ENCODE results near the gene MCAM. TPM values are rescaled to one million over a fixed set of nuclear protein-coding genes. Genes with fewer than 3 reads are reported as not detected.

MCAM gene
- total and polyA plus RNA-seq, 2 donors (not counting 3 experiments of a cell fraction or from before 2014, with no cell fraction given) = 1,027 to 2,543 TPM

GRCh38 chr11:119337581-119338317, 20.8 kb upstream of the MCAM start:
- FAIRE-seq (peak; percentile 35), DNase-seq (ENCODE audit: low read depth, low spot score) (peak; percentile 77)
- ChIA-PET POLR2A (interaction anchor here (0.6 to 2.3 kb wide), 11 partner anchors 15 to 717 kb away, joined by 3 to 18 read pairs (median 6); partner anchors contain the start of gene MCAM), CTCF (interaction anchor here (0.7 to 6.3 kb wide), 43 partner anchors 11 to 340 kb away, joined by 3 to 301 read pairs (median 5); partner anchors contain the start of genes CBL, CENATAC, DPAGT1 and HINFP)
- Histone ChIP-seq H3K27me3 (ENCODE audit: control insufficient read depth in 2 of 2, insufficient read depth in 2 of 2, low read length in 2 of 2) (no peaks in the 10 kb centered on the region), H3K4me1 (ENCODE audit: control insufficient read depth, extremely low read depth, insufficient read depth, low read length) (peaks cover 44% of the 10 kb centered on the region), H3K4me3 (replicated peaks in 1 of 3; ENCODE audit: insufficient read depth in 1 of 3, low read depth in 1 of 3, low read length in 3 of 3) (peak overlapping the region in 1 of 3 experiments; percentile 6), H2AFZ (ENCODE audit: low read depth, low read length) (no peak overlapping the region), H3K9me1 (replicated peaks; ENCODE audit: control insufficient read depth, extremely low read depth, insufficient read depth, low read length) (no peaks in the 10 kb centered on the region), H3K9ac (replicated peaks; ENCODE audit: extremely low read depth, insufficient read depth, low read length) (no peak overlapping the region), H3K36me3 (ENCODE audit: control insufficient read depth in 2 of 2, extremely low read depth in 1 of 2, insufficient read depth in 2 of 2, low read length in 2 of 2) (peaks cover 0 to 2% of the 10 kb centered on the region in 2 experiments), H3K4me2 (ENCODE audit: insufficient read depth, low read length) (peak overlapping the region; percentile 10), H4K20me1 (replicated peaks; ENCODE audit: control insufficient read depth, extremely low read depth, insufficient read depth, low read length) (no peaks in the 10 kb centered on the region), H3K27ac (ENCODE audit: insufficient read depth, low read depth, low read length) (no peak overlapping the region), H3K79me2 (ENCODE audit: control insufficient read depth, insufficient read depth, low read length) (peaks cover 23% of the 10 kb centered on the region), H3K9me3 (replicated peaks; ENCODE audit: control insufficient read depth, insufficient read depth, low read length) (no peaks in the 10 kb centered on the region)
- dilution Hi-C loops (cut with MboI; ENCODE audit: extremely low pct_ligation_motif_present, low sequenced_read_pairs) = no loop called here
- BruUV-seq (replicated peaks) = no TSS peak
- intact Hi-C loops (cut with micrococcal nuclease) = loop anchor here (1.0 to 2.0 kb wide), 5 partner anchors 16 to 273 kb away; partner anchors contain the start of gene CBL
- TF ChIP-seq POLR2AphosphoS5 (IDR thresholded peaks at IDR 0.05; ENCODE audit: insufficient read depth, low read depth, low read length) (peak; percentile 37), POLR2A (IDR thresholded peaks at IDR 0.05; ENCODE audit: low read depth, low read length) (peak; percentile 14), JUN (IDR thresholded peaks at IDR 0.05; ENCODE audit: borderline replicate concordance, insufficient read depth, insufficient read length, low read depth) (no peak), MYC (IDR thresholded peaks at IDR 0.05; ENCODE audit: low read depth, low read length) (no peak)

DNA sequence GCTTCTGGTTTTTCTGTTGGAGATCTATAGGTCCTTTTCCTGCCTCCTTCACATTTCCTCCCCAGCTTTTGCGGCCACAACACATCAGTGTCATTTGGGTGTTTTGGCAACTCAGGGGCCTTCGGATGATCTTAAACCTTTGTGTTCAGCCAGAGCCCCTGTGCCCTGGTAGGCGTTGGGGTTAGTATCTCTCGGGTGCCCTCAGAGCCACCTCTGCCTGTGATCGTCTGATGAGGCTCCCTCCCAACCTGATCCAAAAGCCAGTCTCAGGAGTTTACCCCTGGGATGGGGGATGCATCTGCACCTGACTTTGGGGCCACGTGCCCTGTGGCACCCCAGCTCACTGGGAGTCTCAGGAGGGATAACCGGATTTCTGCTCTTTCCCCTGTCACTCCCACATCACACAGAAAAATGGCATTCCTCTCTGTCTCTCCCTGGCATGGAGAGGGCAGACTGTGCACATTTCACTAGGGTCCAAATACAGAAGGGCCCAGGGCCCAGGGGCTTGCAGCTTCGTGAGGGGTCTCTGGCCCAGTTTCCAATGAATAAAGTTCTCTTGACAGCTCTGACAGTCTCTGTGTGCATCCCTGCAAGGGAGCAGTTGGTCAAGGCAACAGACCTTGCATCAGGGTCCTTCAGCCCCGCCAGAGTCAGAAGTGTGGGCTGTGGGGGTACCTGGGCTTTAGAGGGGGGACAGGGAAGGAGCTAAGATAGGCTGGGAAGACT, 20.0 kb upstream of the MCAM start:
- H3K4me2 ChIP-seq (ENCODE audit: insufficient read depth, low read length) = no peak overlapping the region
- no TSS peak for BruUV-seq (replicated peaks)
- H3K4me3 ChIP-seq (replicated peaks in 1 of 3; ENCODE audit: insufficient read depth in 1 of 3, low read depth in 1 of 3, low read length in 3 of 3) = no peak overlapping the region
- H3K36me3 ChIP-seq (ENCODE audit: control insufficient read depth in 2 of 2, extremely low read depth in 1 of 2, insufficient read depth in 2 of 2, low read length in 2 of 2) = peaks cover 0 to 2% of the 10 kb centered on the region in 2 experiments
- no peak for TF ChIP-seq POLR2A (IDR thresholded peaks at IDR 0.05; ENCODE audit: low read depth, low read length)
- TF ChIP-seq CTCF (IDR thresholded peaks at IDR 0.05; ENCODE audit: extremely low read depth in 1 of 2, insufficient read depth in 1 of 2, low read depth in 1 of 2, low read length in 2 of 2) = no peak
- no peak for TF ChIP-seq GATA2 (IDR thresholded peaks at IDR 0.05; ENCODE audit: insufficient read depth, insufficient read length, low read depth, low read length)
- TF ChIP-seq JUN (IDR thresholded peaks at IDR 0.05; ENCODE audit: borderline replicate concordance, insufficient read depth, insufficient read length, low read depth) = no peak
- DNase-seq (ENCODE audit: low read depth, low spot score) (no peak), FAIRE-seq (no peak)
- dilution Hi-C loops (cut with MboI; ENCODE audit: extremely low pct_ligation_motif_present, low sequenced_read_pairs) = no loop called here
- intact Hi-C loops (cut with micrococcal nuclease) = no loop called here
- H3K27me3 ChIP-seq (ENCODE audit: control insufficient read depth in 2 of 2, insufficient read depth in 2 of 2, low read length in 2 of 2) = no peaks in the 10 kb centered on the region
- POLR2A ChIA-PET = interaction anchor here (1.9 to 2.3 kb wide), 3 partner anchors 20 to 242 kb away, joined by 11 to 18 read pairs (median 17); partner anchors contain the start of gene MCAM
- H3K9me3 ChIP-seq (replicated peaks; ENCODE audit: control insufficient read depth, insufficient read depth, low read length) = no peaks in the 10 kb centered on the region
- CTCF ChIA-PET = interaction anchor here (1.6 to 6.3 kb wide), 11 partner anchors 12 to 269 kb away, joined by 5 to 301 read pairs (median 31); partner anchors contain the start of genes CBL, MCAM, USP2 and VPS11
- H3K27ac ChIP-seq (ENCODE audit: insufficient read depth, low read depth, low read length) = no peak overlapping the region
- H2AFZ ChIP-seq (ENCODE audit: low read depth, low read length) = no peak overlapping the region
- H4K20me1 ChIP-seq (replicated peaks; ENCODE audit: control insufficient read depth, extremely low read depth, insufficient read depth, low read length) = no peaks in the 10 kb centered on the region
- H3K4me1 ChIP-seq (ENCODE audit: control insufficient read depth, extremely low read depth, insufficient read depth, low read length) = peaks cover 44% of the 10 kb centered on the region
- no peaks in the 10 kb centered on the region for H3K9me1 ChIP-seq (replicated peaks; ENCODE audit: control insufficient read depth, extremely low read depth, insufficient read depth, low read length)
- H3K9ac ChIP-seq (replicated peaks; ENCODE audit: extremely low read depth, insufficient read depth, low read length) = no peak overlapping the region
- H3K79me2 ChIP-seq (ENCODE audit: control insufficient read depth, insufficient read depth, low read length) = peaks cover 23% of the 10 kb centered on the region

Data from endothelial cell of umbilical vein (primary cell).